HAP-1 (cell line): Measurements from ENCODE around the gene PLEKHG7.
A peak's percentile ranks its signal among the peaks of the same experiment; 100 is the strongest.

Experiments used
- DNase-seq, 2 experiments: peaks; one replicate each; pipeline ENCODE4 v3.0.0-alpha.2; 2016 to 2020; ENCODE audit warnings: low spot score in 2 of 2
- H3K27me3 ChIP-seq: fragments of 250-450 bp; sonication (Bioruptor Pico); 2 replicates; pipeline ENCODE4 v1.5.1; 2020; ENCODE audit warnings: low read depth, mild to moderate bottlenecking, moderate library complexity
- H3K36me3 ChIP-seq: fragments of 250-450 bp; sonication (Bioruptor Pico); replicated peaks from 2 replicates; pipeline ENCODE4 v1.5.1; 2020; ENCODE audit warnings: mild to moderate bottlenecking
- H3K4me1 ChIP-seq: fragments of 250-450 bp; sonication (Bioruptor Pico); 2 replicates; pipeline ENCODE4 v1.5.1; 2020; ENCODE audit warnings: mild to moderate bottlenecking
- H3K4me3 ChIP-seq: fragments of 250-450 bp; sonication (Bioruptor Pico); 2 replicates; pipeline ENCODE4 v1.5.1; 2020; ENCODE audit warnings: mild to moderate bottlenecking, moderate library complexity
- H3K9me3 ChIP-seq: fragments of 250-450 bp; sonication (Bioruptor Pico); 2 replicates; pipeline ENCODE4 v1.5.1; 2020; ENCODE audit warnings: mild to moderate bottlenecking, moderate library complexity
- in situ Hi-C: fragments of 300-500 bp; cut with MboI; formaldehyde crosslinking; loops from 3 replicates; pipeline ENCODE4 v1.14.3; 2020; ENCODE audit warnings: low sequenced_read_pairs, inconsistent platforms, mixed read lengths

Gene PLEKHG7

GRCh38 chr12:92814584-92814983, 111.8 kb downstream of the PLEKHG7 start:
- Histone ChIP-seq H3K27me3 (no peaks in the 10 kb centered on the region), H3K4me3 (no peak overlapping the region), H3K36me3 (peaks cover 15% of the 10 kb centered on the region), H3K9me3 (no peaks in the 10 kb centered on the region), H3K4me1 (peaks cover 7% of the 10 kb centered on the region)
- peak in 1 of 2 experiments; percentile 77 for DNase-seq
- in situ Hi-C loops: no loop called here

DNA sequence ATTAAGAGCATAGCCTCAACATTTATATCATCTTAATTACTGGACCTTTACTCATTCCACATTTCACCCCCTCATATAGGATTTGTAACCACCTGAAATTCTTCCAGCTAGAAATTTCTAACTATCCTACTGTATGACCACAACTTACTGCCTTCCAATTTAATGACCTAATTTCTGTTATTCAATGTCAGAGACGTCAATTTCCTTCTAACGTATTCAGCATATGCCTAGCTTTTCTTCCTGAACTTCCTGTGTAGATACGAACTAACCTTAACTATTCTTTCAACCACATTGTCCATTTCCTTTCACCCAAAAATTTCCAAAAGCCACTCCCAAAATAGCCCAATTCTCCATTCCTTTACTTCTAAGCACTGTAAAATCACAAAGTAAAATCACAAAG, 118.4 kb downstream of the PLEKHG7 start:
- no peak for DNase-seq
- peaks cover 6% of the 10 kb centered on the region; the same call in 1 of the 2 replicates for H3K36me3 ChIP-seq
- no peaks in the 10 kb centered on the region for H3K27me3 ChIP-seq
- no peak overlapping the region for H3K4me3 ChIP-seq
- no peaks in the 10 kb centered on the region for H3K4me1 ChIP-seq
- in situ Hi-C loops: no loop called here
- H3K9me3 ChIP-seq: no peaks in the 10 kb centered on the region
